HEK293 (cell line): ENCODE data around the gene ELAPOR1.

Experiments used
- HIC1 ChIP-seq: fragments of 450-650 bp; formaldehyde crosslinking; IDR thresholded peaks from 2 replicates; pipeline ENCODE4 v1.5.1; 2016; ENCODE audit warnings: missing biosample characterization, missing genetic modification characterization
- SP2 ChIP-seq: fragments of 450-650 bp; formaldehyde crosslinking; IDR thresholded peaks from 2 replicates; pipeline ENCODE4 v1.5.1; 2016; ENCODE audit warnings: missing biosample characterization, missing genetic modification characterization
- TCF7L2 ChIP-seq: IDR thresholded peaks from 2 replicates; pipeline ENCODE4 v1.6.1; 2011; ENCODE audit warnings: low read depth, mild to moderate bottlenecking, inconsistent platforms, low read length, moderate library complexity, borderline replicate concordance
- YY1 ChIP-seq: fragments of 450-650 bp; formaldehyde crosslinking; IDR thresholded peaks from 2 replicates; pipeline ENCODE4 v1.5.1; 2018; ENCODE audit warnings: missing biosample characterization, missing genetic modification characterization
- ZBTB1 ChIP-seq: fragments of 450-650 bp; formaldehyde crosslinking; IDR thresholded peaks from 2 replicates; pipeline ENCODE4 v1.5.1; 2016; ENCODE audit warnings: missing biosample characterization, missing genetic modification characterization
- ZNF274 ChIP-seq, 2 experiments: fragments of 200-500 bp in 1 of 2; fragments of 450-650 bp in 1 of 2; sonication (Bioruptor generic) in 1 of 2; formaldehyde crosslinking in 1 of 2; IDR thresholded peaks; 2 replicates each; pipeline versions ENCODE4 v1.5.1 to v1.6.1; 2014 to 2016; ENCODE audit warnings: borderline replicate concordance in 1 of 2, inconsistent platforms in 1 of 2, low read length in 1 of 2, missing biosample characterization in 1 of 2, missing genetic modification characterization in 1 of 2
- ZNF768 ChIP-seq: fragments of 450-650 bp; formaldehyde crosslinking; IDR thresholded peaks from 2 replicates; pipeline ENCODE4 v1.5.1; 2018; ENCODE audit warnings: missing biosample characterization, mild to moderate bottlenecking, missing genetic modification characterization
- ZNF830 ChIP-seq: fragments of 450-650 bp; IDR thresholded peaks from 2 replicates; pipeline ENCODE4 v1.5.0; 2018; ENCODE audit warnings: missing biosample characterization, missing genetic modification characterization, low read depth, mild to moderate bottlenecking, moderate library complexity
- TF ChIP-seq, protein P1 (sequence below): fragments of 450-650 bp; formaldehyde crosslinking; IDR thresholded peaks from 2 replicates; pipeline ENCODE4 v1.5.1; 2016; ENCODE audit warnings: missing biosample characterization, missing genetic modification characterization

DNA sequence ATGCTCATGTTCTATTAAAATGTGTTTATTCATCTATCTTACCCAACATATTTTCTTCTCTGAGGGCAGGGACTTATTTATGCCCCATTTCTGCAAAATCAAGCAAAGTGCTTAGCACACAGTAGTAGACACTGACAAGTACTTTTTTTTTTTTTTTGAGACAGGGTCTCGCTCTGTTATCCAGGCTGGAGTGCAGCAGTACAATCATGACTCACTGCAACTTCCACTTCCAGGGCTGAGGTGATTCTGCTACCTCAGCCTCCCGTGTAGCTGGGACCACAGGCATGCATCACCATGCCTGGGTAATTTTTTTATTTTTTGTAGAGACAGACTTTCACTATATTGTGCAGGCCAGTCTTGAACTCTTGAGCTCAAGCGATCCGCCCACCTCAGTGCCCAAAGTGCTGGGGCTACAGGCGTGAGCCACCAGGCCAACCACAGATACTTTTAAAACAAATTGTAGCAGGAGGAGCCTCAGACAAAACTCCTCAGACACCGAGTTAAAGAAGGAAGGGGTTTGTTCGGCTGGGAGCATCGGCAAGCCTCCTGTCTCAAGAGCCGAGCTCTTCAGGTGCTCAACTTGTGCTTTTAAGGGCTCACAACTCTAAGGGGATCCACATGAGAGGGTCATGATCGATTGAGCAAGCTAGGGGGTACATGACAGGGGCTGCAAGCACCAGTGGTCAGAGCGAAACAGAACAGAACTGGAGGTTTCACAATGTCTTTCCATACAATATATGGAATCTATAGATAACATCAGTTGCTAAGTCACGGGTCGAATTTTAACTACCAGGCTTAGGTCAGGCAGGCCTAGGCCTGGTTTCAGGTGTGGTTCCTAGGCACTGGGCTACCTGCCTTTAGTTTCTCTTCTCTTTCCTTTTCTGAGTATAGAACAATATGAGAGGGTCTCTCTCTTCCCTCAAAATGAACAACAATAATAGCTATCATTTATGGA, 29.1 kb upstream of the ELAPOR1 start:
- TF ChIP-seq HIC1 (tag by site-specific recombination) (no peak), YY1 (tag by site-specific recombination) (no peak), ZNF830 (tag by site-specific recombination) (no peak), TCF7L2 (no peak), ZNF274 (IDR thresholded peaks at IDR 0.05; ENCODE audit: low read length) (no peak), ZNF274 (tag by site-specific recombination; IDR thresholded peaks at IDR 0.05; ENCODE audit: borderline replicate concordance) (no peak), ZNF768 (tag by site-specific recombination) (no peak), SP2 (tag by site-specific recombination) (no peak), ZBTB1 (tag by site-specific recombination) (no peak)
- TF ChIP-seq, protein P1, sequence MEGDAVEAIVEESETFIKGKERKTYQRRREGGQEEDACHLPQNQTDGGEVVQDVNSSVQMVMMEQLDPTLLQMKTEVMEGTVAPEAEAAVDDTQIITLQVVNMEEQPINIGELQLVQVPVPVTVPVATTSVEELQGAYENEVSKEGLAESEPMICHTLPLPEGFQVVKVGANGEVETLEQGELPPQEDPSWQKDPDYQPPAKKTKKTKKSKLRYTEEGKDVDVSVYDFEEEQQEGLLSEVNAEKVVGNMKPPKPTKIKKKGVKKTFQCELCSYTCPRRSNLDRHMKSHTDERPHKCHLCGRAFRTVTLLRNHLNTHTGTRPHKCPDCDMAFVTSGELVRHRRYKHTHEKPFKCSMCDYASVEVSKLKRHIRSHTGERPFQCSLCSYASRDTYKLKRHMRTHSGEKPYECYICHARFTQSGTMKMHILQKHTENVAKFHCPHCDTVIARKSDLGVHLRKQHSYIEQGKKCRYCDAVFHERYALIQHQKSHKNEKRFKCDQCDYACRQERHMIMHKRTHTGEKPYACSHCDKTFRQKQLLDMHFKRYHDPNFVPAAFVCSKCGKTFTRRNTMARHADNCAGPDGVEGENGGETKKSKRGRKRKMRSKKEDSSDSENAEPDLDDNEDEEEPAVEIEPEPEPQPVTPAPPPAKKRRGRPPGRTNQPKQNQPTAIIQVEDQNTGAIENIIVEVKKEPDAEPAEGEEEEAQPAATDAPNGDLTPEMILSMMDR: no peak
